HFFc6 (cell line): ENCODE data around the gene SLC2A9. TPM values are rescaled to one million over a fixed set of nuclear protein-coding genes. Genes with fewer than 3 reads are reported as not detected.

Experiments used
- DNase-seq: peaks from one replicate; pipeline ENCODE4 v3.0.0-alpha.2; 2018
- H3K27ac Mint-ChIP-seq: 2 replicates; pipeline ENCODE4 v1.8.0; 2020; ENCODE audit warnings: mild to moderate bottlenecking, mixed read lengths
- H3K27me3 Mint-ChIP-seq: 2 replicates; pipeline ENCODE4 v1.8.0; 2021; ENCODE audit warnings: mild to moderate bottlenecking, moderate library complexity, mixed read lengths; ENCODE audit not compliant: insufficient read depth
- H3K36me3 Mint-ChIP-seq: 2 replicates; pipeline ENCODE4 v1.8.0; 2021; ENCODE audit warnings: low read depth, mixed read lengths
- H3K4me1 Mint-ChIP-seq: 2 replicates; pipeline ENCODE4 v1.8.0; 2020; ENCODE audit warnings: low read depth, mixed read lengths
- H3K4me3 Mint-ChIP-seq: 2 replicates; pipeline ENCODE4 v1.8.0; 2020; ENCODE audit warnings: mild to moderate bottlenecking, moderate library complexity, mixed read lengths
- H3K9me3 Mint-ChIP-seq: 2 replicates; pipeline ENCODE4 v1.8.0; 2020; ENCODE audit warnings: mild to moderate bottlenecking, mixed read lengths
- CTCF ChIP-seq: fragments of 200-600 bp; sonication (generic); IDR thresholded peaks from 2 replicates; pipeline ENCODE4 v1.5.0; 2021; ENCODE audit warnings: antibody characterized with exemption, mild to moderate bottlenecking
- total RNA-seq, 6 experiments: library from RNA; stranded (reverse); fragmentation: NEBNext Ultra II Directional; extraction: Animal tissue kit (Norgen Biotek cat#: 25700); gene quantifications; 2 replicates in 1 of 6; 3 replicates in 5 of 6; pipeline ENCODE4 v1.2.3, GENCODE V29; 2021

The SLC2A9 gene
- total RNA-seq, 6 experiments from 2014 or later: 1.3 to 2.0 (median 1.6) TPM

GRCh38 chr4:9891056-9891455 is 130.2 kb downstream of the SLC2A9 start:
- H3K27ac Mint-ChIP-seq: no peak overlapping the region

GRCh38 chr4:9889306-9889705 is 132.0 kb downstream of the SLC2A9 start:
- H3K27me3 Mint-ChIP-seq: no peaks in the 10 kb centered on the region; the same call in 1 of the 2 replicates
- TF ChIP-seq CTCF: no peak
- H3K9me3 Mint-ChIP-seq: peaks cover 27% of the 10 kb centered on the region
- no peak overlapping the region for H3K27ac Mint-ChIP-seq
- no peaks in the 10 kb centered on the region for H3K4me1 Mint-ChIP-seq
- DNase-seq: no peak
- no peaks in the 10 kb centered on the region for H3K36me3 Mint-ChIP-seq
- H3K4me3 Mint-ChIP-seq: no peak overlapping the region

More at GRCh38 chr4:9891056-9891455, 130.2 kb downstream of the SLC2A9 start:
- Mint-ChIP-seq H3K27me3 (no peaks in the 10 kb centered on the region; the same call in 1 of the 2 replicates), H3K36me3 (no peaks in the 10 kb centered on the region), H3K9me3 (peaks cover 22% of the 10 kb centered on the region), H3K4me3 (no peak overlapping the region), H3K4me1 (no peaks in the 10 kb centered on the region)
- no peak for TF ChIP-seq CTCF
- no peak for DNase-seq

GRCh38 chr4:9885958-9886357 is 135.3 kb downstream of the SLC2A9 start:
- no peak overlapping the region for H3K27ac Mint-ChIP-seq
- no peaks in the 10 kb centered on the region for H3K4me1 Mint-ChIP-seq
- H3K9me3 Mint-ChIP-seq: peaks cover 25% of the 10 kb centered on the region
- no peak for DNase-seq
- no peak overlapping the region for H3K4me3 Mint-ChIP-seq
- H3K36me3 Mint-ChIP-seq: no peaks in the 10 kb centered on the region
- TF ChIP-seq CTCF: no peak
- no peaks in the 10 kb centered on the region; the same call in 1 of the 2 replicates for H3K27me3 Mint-ChIP-seq

- H3K27ac Mint-ChIP-seq: no peak overlapping the region
- DNase-seq: no peak
- H3K27me3 Mint-ChIP-seq: no peaks in the 10 kb centered on the region; the same call in 1 of the 2 replicates
- no peaks in the 10 kb centered on the region for H3K36me3 Mint-ChIP-seq
- no peaks in the 10 kb centered on the region for H3K4me1 Mint-ChIP-seq
- no peak overlapping the region for H3K4me3 Mint-ChIP-seq
- no peak for TF ChIP-seq CTCF
- H3K9me3 Mint-ChIP-seq: peaks cover 39% of the 10 kb centered on the region
Observed at GRCh38 chr4:9880406-9881197, 140.7 kb downstream of the SLC2A9 start.

- DNase-seq: no peak
- Mint-ChIP-seq H3K9me3 (peaks cover 61% of the 10 kb centered on the region), H3K27me3 (no peaks in the 10 kb centered on the region; the same call in 1 of the 2 replicates), H3K4me3 (no peak overlapping the region), H3K27ac (no peak overlapping the region), H3K4me1 (no peaks in the 10 kb centered on the region), H3K36me3 (no peaks in the 10 kb centered on the region)
- TF ChIP-seq CTCF: no peak
Observed at GRCh38 chr4:9877123-9877522, 144.2 kb downstream of the SLC2A9 start.
